ENCODE data around the gene POU3F4.

POU3F4 gene

GRCh38 chrX:83510510-83511062 is 2.5 kb downstream of the POU3F4 start:
- no peaks in the 10 kb centered on the region for H3K36me3 ChIP-seq (ENCODE audit: insufficient read depth)
- no peak overlapping the region for H2AFZ ChIP-seq (ENCODE audit: low read depth)
- no peak overlapping the region for H3K9ac ChIP-seq
- H3K4me2 ChIP-seq: no peak overlapping the region
- no peaks in the 10 kb centered on the region for H3K79me2 ChIP-seq (ENCODE audit: insufficient read depth, low read depth)
- TF ChIP-seq CTCF (conservative IDR thresholded peaks at IDR 0.05; ENCODE audit: low read depth, low read length): no peak
- H3K27ac ChIP-seq: no peak overlapping the region
- no peaks in the 10 kb centered on the region for H4K20me1 ChIP-seq (ENCODE audit: insufficient read depth)
- no peaks in the 10 kb centered on the region for H3K27me3 ChIP-seq (ENCODE audit: insufficient read depth, low read depth)
- H3K4me3 ChIP-seq (IDR thresholded peaks at IDR 0.05; ENCODE audit: insufficient read depth, low read depth, low read length): no peak overlapping the region
- H3K4me1 ChIP-seq (ENCODE audit: low read depth, poor library complexity, severe bottlenecking): no peaks in the 10 kb centered on the region

- Histone ChIP-seq H3K27ac (no peak overlapping the region), H3K9ac (no peak overlapping the region), H4K20me1 (ENCODE audit: insufficient read depth) (no peaks in the 10 kb centered on the region), H3K4me2 (no peak overlapping the region), H3K36me3 (ENCODE audit: insufficient read depth) (no peaks in the 10 kb centered on the region), H3K27me3 (ENCODE audit: insufficient read depth, low read depth) (no peaks in the 10 kb centered on the region), H3K4me3 (IDR thresholded peaks at IDR 0.05; ENCODE audit: insufficient read depth, low read depth, low read length) (no peak overlapping the region), H3K4me1 (ENCODE audit: low read depth, poor library complexity, severe bottlenecking) (no peaks in the 10 kb centered on the region), H3K79me2 (ENCODE audit: insufficient read depth, low read depth) (no peaks in the 10 kb centered on the region), H2AFZ (ENCODE audit: low read depth) (no peak overlapping the region)
- TF ChIP-seq CTCF (conservative IDR thresholded peaks at IDR 0.05; ENCODE audit: low read depth, low read length): no peak
These were observed 3.1 kb downstream of the POU3F4 start for GRCh38 chrX:83511208-83511607.

GRCh38 chrX:83512111-83512510 is 4.0 kb downstream of the POU3F4 start:
- Histone ChIP-seq H3K4me2 (no peak overlapping the region), H3K4me1 (ENCODE audit: low read depth, poor library complexity, severe bottlenecking) (no peaks in the 10 kb centered on the region), H3K36me3 (ENCODE audit: insufficient read depth) (no peaks in the 10 kb centered on the region), H3K9ac (no peak overlapping the region), H2AFZ (ENCODE audit: low read depth) (no peak overlapping the region), H3K27ac (no peak overlapping the region), H3K79me2 (ENCODE audit: insufficient read depth, low read depth) (no peaks in the 10 kb centered on the region), H3K4me3 (IDR thresholded peaks at IDR 0.05; ENCODE audit: insufficient read depth, low read depth, low read length) (no peak overlapping the region), H4K20me1 (ENCODE audit: insufficient read depth) (no peaks in the 10 kb centered on the region), H3K27me3 (ENCODE audit: insufficient read depth, low read depth) (no peaks in the 10 kb centered on the region)
- no peak for TF ChIP-seq CTCF (conservative IDR thresholded peaks at IDR 0.05; ENCODE audit: low read depth, low read length)

- Histone ChIP-seq H3K27me3 (ENCODE audit: insufficient read depth, low read depth) (no peaks in the 10 kb centered on the region), H4K20me1 (ENCODE audit: insufficient read depth) (no peaks in the 10 kb centered on the region), H3K4me3 (IDR thresholded peaks at IDR 0.05; ENCODE audit: insufficient read depth, low read depth, low read length) (no peak overlapping the region), H3K36me3 (ENCODE audit: insufficient read depth) (no peaks in the 10 kb centered on the region), H2AFZ (ENCODE audit: low read depth) (no peak overlapping the region), H3K4me1 (ENCODE audit: low read depth, poor library complexity, severe bottlenecking) (no peaks in the 10 kb centered on the region), H3K4me2 (no peak overlapping the region), H3K27ac (no peak overlapping the region), H3K9ac (no peak overlapping the region), H3K79me2 (ENCODE audit: insufficient read depth, low read depth) (no peaks in the 10 kb centered on the region)
- no peak for TF ChIP-seq CTCF (conservative IDR thresholded peaks at IDR 0.05; ENCODE audit: low read depth, low read length)
These were observed 8.5 kb downstream of the POU3F4 start for GRCh38 chrX:83516597-83516996.

Data from KMS-11 (cell line).